Activated naive CD8-positive, alpha-beta T cell treated with anti-CD3 and anti-CD28 coated beads, Interleukin-2, amount 50 U/mL, for 24 hours (primary cell): Measurements from ENCODE around the gene DYRK1A.

Experiments
- ATAC-seq: fragments of 150-1000 bp; cut with Tn5 transposase; one replicate; pipeline ENCODE4 v1.10.0; 2021
- DNase-seq: peaks from one replicate; pipeline ENCODE4 v3.0.0; 2021
- H3K27ac Mint-ChIP-seq: one replicate; pipeline ENCODE4 v1.8.0; 2021; ENCODE audit warnings: mild to moderate bottlenecking, mixed read lengths
- H3K27me3 Mint-ChIP-seq: one replicate; pipeline ENCODE4 v1.8.0; 2021; ENCODE audit warnings: mixed read lengths
- H3K36me3 Mint-ChIP-seq: one replicate; pipeline ENCODE4 v1.8.0; 2021; ENCODE audit warnings: low read depth, mixed read lengths
- H3K4me1 Mint-ChIP-seq: one replicate; pipeline ENCODE4 v1.8.0; 2021; ENCODE audit warnings: mixed read lengths
- H3K4me3 Mint-ChIP-seq: one replicate; pipeline ENCODE4 v1.8.0; 2021; ENCODE audit warnings: mild to moderate bottlenecking, moderate library complexity, mixed read lengths
- H3K9me3 Mint-ChIP-seq: one replicate; pipeline ENCODE4 v1.8.0; 2021; ENCODE audit warnings: mixed read lengths

Gene DYRK1A

GRCh38 chr21:37413553-37414291 lies 47.1 kb downstream of the DYRK1A start:
- ATAC-seq: no peak
- Mint-ChIP-seq H3K27ac (peak overlapping the region; percentile 9), H3K4me1 (peaks cover 79% of the 10 kb centered on the region), H3K4me3 (no peak overlapping the region), H3K27me3 (no peaks in the 10 kb centered on the region), H3K9me3 (no peaks in the 10 kb centered on the region), H3K36me3 (peaks cover 5% of the 10 kb centered on the region)
- DNase-seq: no peak

- Mint-ChIP-seq H3K36me3 (peaks cover 3% of the 10 kb centered on the region), H3K9me3 (no peaks in the 10 kb centered on the region), H3K4me1 (peaks cover 81% of the 10 kb centered on the region), H3K27me3 (no peaks in the 10 kb centered on the region), H3K27ac (peak overlapping the region; percentile 1), H3K4me3 (no peak overlapping the region)
- no peak for ATAC-seq
- no peak for DNase-seq
Observed at GRCh38 chr21:37414292-37415253, 48.0 kb downstream of the DYRK1A start.

- H3K27me3 Mint-ChIP-seq: no peaks in the 10 kb centered on the region
- no peak for DNase-seq
- no peak overlapping the region for H3K4me3 Mint-ChIP-seq
- ATAC-seq: no peak
- H3K27ac Mint-ChIP-seq: no peak overlapping the region
- peaks cover 85% of the 10 kb centered on the region for H3K4me1 Mint-ChIP-seq
- H3K9me3 Mint-ChIP-seq: no peaks in the 10 kb centered on the region
- peaks cover 12% of the 10 kb centered on the region for H3K36me3 Mint-ChIP-seq
Observed at GRCh38 chr21:37415939-37416338, 49.4 kb downstream of the DYRK1A start.

- Mint-ChIP-seq H3K9me3 (no peaks in the 10 kb centered on the region), H3K27me3 (no peaks in the 10 kb centered on the region), H3K36me3 (peaks cover 14% of the 10 kb centered on the region), H3K4me1 (peaks cover 82% of the 10 kb centered on the region), H3K27ac (no peak overlapping the region), H3K4me3 (no peak overlapping the region)
- DNase-seq (no peak), ATAC-seq (no peak)
Observed at GRCh38 chr21:37416914-37417313, 50.3 kb downstream of the DYRK1A start.

- Mint-ChIP-seq H3K9me3 (no peaks in the 10 kb centered on the region), H3K27me3 (no peaks in the 10 kb centered on the region), H3K4me1 (peaks cover 78% of the 10 kb centered on the region), H3K4me3 (no peak overlapping the region), H3K36me3 (peaks cover 25% of the 10 kb centered on the region), H3K27ac (peak overlapping the region; percentile 79)
- ATAC-seq (no peak), DNase-seq (no peak)
Observed at GRCh38 chr21:37419228-37419906, 52.8 kb downstream of the DYRK1A start.

GRCh38 chr21:37421306-37421705 lies 54.7 kb downstream of the DYRK1A start:
- DNase-seq (no peak), ATAC-seq (no peak)
- Mint-ChIP-seq H3K4me3 (no peak overlapping the region), H3K9me3 (peaks cover 6% of the 10 kb centered on the region), H3K36me3 (peaks cover 36% of the 10 kb centered on the region), H3K27ac (no peak overlapping the region), H3K27me3 (no peaks in the 10 kb centered on the region), H3K4me1 (peaks cover 66% of the 10 kb centered on the region)

- Mint-ChIP-seq H3K9me3 (peaks cover 7% of the 10 kb centered on the region), H3K36me3 (peaks cover 37% of the 10 kb centered on the region), H3K27ac (no peak overlapping the region), H3K4me3 (no peak overlapping the region), H3K4me1 (peaks cover 68% of the 10 kb centered on the region), H3K27me3 (no peaks in the 10 kb centered on the region)
- ATAC-seq (peak; percentile 69), DNase-seq (no peak)
Observed at GRCh38 chr21:37422382-37422781, 55.8 kb downstream of the DYRK1A start.

- peaks cover 38% of the 10 kb centered on the region for H3K36me3 Mint-ChIP-seq
- H3K4me1 Mint-ChIP-seq: peaks cover 65% of the 10 kb centered on the region
- H3K4me3 Mint-ChIP-seq: no peak overlapping the region
- DNase-seq (no peak), ATAC-seq (no peak)
- no peak overlapping the region for H3K27ac Mint-ChIP-seq
- no peaks in the 10 kb centered on the region for H3K27me3 Mint-ChIP-seq
- peaks cover 7% of the 10 kb centered on the region for H3K9me3 Mint-ChIP-seq
Observed at GRCh38 chr21:37423103-37423502, 56.5 kb downstream of the DYRK1A start.

- ATAC-seq (no peak), DNase-seq (no peak)
- Mint-ChIP-seq H3K27me3 (no peaks in the 10 kb centered on the region), H3K9me3 (peaks cover 7% of the 10 kb centered on the region), H3K36me3 (peaks cover 48% of the 10 kb centered on the region), H3K4me1 (peaks cover 64% of the 10 kb centered on the region), H3K27ac (no peak overlapping the region), H3K4me3 (no peak overlapping the region)
Observed at GRCh38 chr21:37424396-37424795, 57.8 kb downstream of the DYRK1A start.

- Mint-ChIP-seq H3K9me3 (peaks cover 7% of the 10 kb centered on the region), H3K36me3 (peaks cover 48% of the 10 kb centered on the region), H3K27me3 (no peaks in the 10 kb centered on the region), H3K27ac (no peak overlapping the region), H3K4me1 (peaks cover 62% of the 10 kb centered on the region), H3K4me3 (no peak overlapping the region)
- DNase-seq (no peak), ATAC-seq (no peak)
Observed at GRCh38 chr21:37425001-37425400, 58.4 kb downstream of the DYRK1A start.

GRCh38 chr21:37425684-37426083 lies 59.1 kb downstream of the DYRK1A start:
- Mint-ChIP-seq H3K4me3 (no peak overlapping the region), H3K27me3 (no peaks in the 10 kb centered on the region), H3K27ac (no peak overlapping the region), H3K9me3 (peaks cover 7% of the 10 kb centered on the region), H3K36me3 (peaks cover 44% of the 10 kb centered on the region), H3K4me1 (peaks cover 62% of the 10 kb centered on the region)
- no peak for DNase-seq
- no peak for ATAC-seq

- Mint-ChIP-seq H3K4me3 (no peak overlapping the region), H3K27ac (no peak overlapping the region), H3K9me3 (peaks cover 7% of the 10 kb centered on the region), H3K4me1 (peaks cover 66% of the 10 kb centered on the region), H3K36me3 (peaks cover 38% of the 10 kb centered on the region), H3K27me3 (no peaks in the 10 kb centered on the region)
- DNase-seq: no peak
- no peak for ATAC-seq
Observed at GRCh38 chr21:37427221-37427620, 60.6 kb downstream of the DYRK1A start.

- peaks cover 7% of the 10 kb centered on the region for H3K9me3 Mint-ChIP-seq
- no peak for ATAC-seq
Observed at GRCh38 chr21:37429356-37429755, 62.8 kb downstream of the DYRK1A start.

GRCh38 chr21:37430184-37430821 lies 63.7 kb downstream of the DYRK1A start:
- Mint-ChIP-seq H3K4me1 (peaks cover 62% of the 10 kb centered on the region), H3K4me3 (no peak overlapping the region), H3K36me3 (peaks cover 25% of the 10 kb centered on the region), H3K27ac (peak overlapping the region; percentile 17), H3K27me3 (no peaks in the 10 kb centered on the region), H3K9me3 (peaks cover 7% of the 10 kb centered on the region)
- ATAC-seq (peak; percentile 50), DNase-seq (no peak)

More at GRCh38 chr21:37429356-37429755, 62.8 kb downstream of the DYRK1A start:
- peaks cover 64% of the 10 kb centered on the region for H3K4me1 Mint-ChIP-seq
- DNase-seq: no peak
- peak overlapping the region; percentile 40 for H3K27ac Mint-ChIP-seq
- H3K27me3 Mint-ChIP-seq: no peaks in the 10 kb centered on the region
- no peak overlapping the region for H3K4me3 Mint-ChIP-seq
- H3K36me3 Mint-ChIP-seq: peaks cover 27% of the 10 kb centered on the region
